H9 (cell line): ENCODE measurements around the gene NGRN. TPM values are rescaled to one million over a fixed set of nuclear protein-coding genes. Genes with fewer than 3 reads are reported as not detected.

Experiments
- DNase-seq: peaks from one replicate; pipeline ENCODE4 v3.0.0-alpha.2; 2017
- H2AFZ ChIP-seq: one replicate; pipeline ENCODE4 v1.6.1; 2013; ENCODE audit warnings: mild to moderate bottlenecking, low read length, control low read depth, moderate library complexity
- H2AK5ac ChIP-seq: 2 replicates; pipeline ENCODE4 v1.6.1; 2013; ENCODE audit warnings: low read length, control low read depth, mixed read lengths; ENCODE audit not compliant: insufficient read length
- H2BK120ac ChIP-seq: one replicate; pipeline ENCODE4 v1.6.1; 2013; ENCODE audit warnings: low read depth, mild to moderate bottlenecking, low read length, control low read depth, inconsistent platforms; ENCODE audit not compliant: poor library complexity, severe bottlenecking
- H2BK12ac ChIP-seq: 2 replicates; pipeline ENCODE4 v1.6.1; 2013; ENCODE audit warnings: low read length, control low read depth, mixed read lengths, low read depth; ENCODE audit not compliant: insufficient read length
- H2BK15ac ChIP-seq: 2 replicates; pipeline ENCODE4 v1.6.1; 2013; ENCODE audit warnings: low read depth, low read length, control low read depth
- H2BK20ac ChIP-seq: one replicate; pipeline ENCODE4 v1.6.1; 2013; ENCODE audit warnings: low read depth, mild to moderate bottlenecking, low read length, control low read depth, inconsistent platforms; ENCODE audit not compliant: poor library complexity, severe bottlenecking
- H2BK5ac ChIP-seq: 2 replicates; pipeline ENCODE4 v1.6.1; 2013; ENCODE audit warnings: low read length, control low read depth, mixed read lengths; ENCODE audit not compliant: insufficient read length
- H3K14ac ChIP-seq: 2 replicates; pipeline ENCODE4 v1.6.1; 2013; ENCODE audit warnings: low read length, control low read depth; ENCODE audit not compliant: insufficient read depth
- H3K18ac ChIP-seq: 2 replicates; pipeline ENCODE4 v1.6.1; 2013; ENCODE audit warnings: low read depth, mild to moderate bottlenecking, mixed read lengths, low read length, control low read depth; ENCODE audit not compliant: insufficient read length
- H3K23ac ChIP-seq: 2 replicates; pipeline ENCODE4 v1.6.1; 2013; ENCODE audit warnings: low read length, control low read depth, mixed read lengths, low read depth; ENCODE audit not compliant: insufficient read length
- H3K23me2 ChIP-seq: 2 replicates; pipeline ENCODE4 v1.6.1; 2013; ENCODE audit warnings: low read depth, mild to moderate bottlenecking, mixed read lengths, low read length, control low read depth; ENCODE audit not compliant: insufficient read length, poor library complexity, severe bottlenecking
- H3K27ac ChIP-seq: 2 replicates; pipeline ENCODE4 v1.5.1; 2013; ENCODE audit warnings: low read length, control low read depth, mixed read lengths, low read depth; ENCODE audit not compliant: insufficient read length
- H3K27me3 ChIP-seq: 2 replicates; pipeline ENCODE4 v1.6.1; 2013; ENCODE audit warnings: low read length, control low read depth, inconsistent platforms; ENCODE audit not compliant: insufficient read depth
- H3K4ac ChIP-seq: 2 replicates; pipeline ENCODE4 v1.6.1; 2013; ENCODE audit warnings: low read depth, mild to moderate bottlenecking, control low read depth, inconsistent platforms, low read length, moderate library complexity
- H3K4me1 ChIP-seq: 2 replicates; pipeline ENCODE4 v1.6.1; 2013; ENCODE audit warnings: low read length, control low read depth, inconsistent platforms; ENCODE audit not compliant: insufficient read depth
- H3K4me2 ChIP-seq: 2 replicates; pipeline ENCODE4 v1.6.1; 2013; ENCODE audit warnings: low read length, control low read depth, mixed read lengths; ENCODE audit not compliant: insufficient read length, insufficient read depth
- H3K56ac ChIP-seq: 2 replicates; pipeline ENCODE4 v1.6.1; 2013; ENCODE audit warnings: low read depth, mild to moderate bottlenecking, mixed read lengths, low read length, control low read depth; ENCODE audit not compliant: insufficient read length
- H3K79me1 ChIP-seq: 2 replicates; pipeline ENCODE4 v1.6.1; 2013; ENCODE audit warnings: low read depth, mild to moderate bottlenecking, moderate library complexity, low read length, control low read depth, inconsistent platforms; ENCODE audit not compliant: insufficient read depth, poor library complexity, severe bottlenecking
- H3K79me2 ChIP-seq: 2 replicates; pipeline ENCODE4 v1.6.1; 2013; ENCODE audit warnings: low read length, control low read depth, inconsistent platforms; ENCODE audit not compliant: insufficient read depth
- H3K9ac ChIP-seq: 2 replicates; pipeline ENCODE4 v1.6.1; 2013; ENCODE audit warnings: low read length, control low read depth, mixed read lengths; ENCODE audit not compliant: insufficient read length; ENCODE audit errors: extremely low read depth
- H3K9me3 ChIP-seq: one replicate; pipeline ENCODE4 v1.6.1; 2013; ENCODE audit warnings: low read depth, low read length, inconsistent platforms; ENCODE audit not compliant: control insufficient read depth
- H3T11ph ChIP-seq: one replicate; pipeline ENCODE4 v1.6.1; 2013; ENCODE audit warnings: mild to moderate bottlenecking, low read length, control low read depth, inconsistent platforms
- H4K20me1 ChIP-seq: one replicate; pipeline ENCODE4 v1.6.1; 2013; ENCODE audit not compliant: control insufficient read depth, insufficient read length, insufficient read depth
- H4K5ac ChIP-seq: 2 replicates; pipeline ENCODE4 v1.6.1; 2013; ENCODE audit warnings: low read depth, mild to moderate bottlenecking, mixed read lengths, low read length, control low read depth; ENCODE audit not compliant: insufficient read length
- H4K8ac ChIP-seq: replicated peaks from 2 replicates; pipeline ENCODE4 v1.6.1; 2013; ENCODE audit warnings: low read length, control low read depth, mixed read lengths, low read depth; ENCODE audit not compliant: insufficient read length
- H4K91ac ChIP-seq: 2 replicates; pipeline ENCODE4 v1.6.1; 2013; ENCODE audit warnings: low read depth, mild to moderate bottlenecking, moderate library complexity, mixed read lengths, low read length, control low read depth; ENCODE audit not compliant: insufficient read length
- H3K27ac Mint-ChIP-seq, 3 experiments: 2 replicates in 2 of 3; 3 replicates in 1 of 3; pipeline ENCODE4 v1.8.0; 2020 to 2021; ENCODE audit warnings: mixed read lengths in 3 of 3, mild to moderate bottlenecking in 1 of 3, moderate library complexity in 1 of 3
- H3K27me3 Mint-ChIP-seq: 2 replicates; pipeline ENCODE4 v1.8.0; 2021; ENCODE audit warnings: low read depth, mild to moderate bottlenecking, moderate library complexity, mixed read lengths
- H3K36me3 Mint-ChIP-seq, 3 experiments: 2 replicates in 2 of 3; 3 replicates in 1 of 3; pipeline ENCODE4 v1.8.0; 2020 to 2021; ENCODE audit warnings: low read depth in 3 of 3, mixed read lengths in 3 of 3; ENCODE audit not compliant: insufficient read depth in 1 of 3
- H3K4me1 Mint-ChIP-seq, 2 experiments: 2 replicates each; pipeline ENCODE4 v1.8.0; 2020; ENCODE audit warnings: mixed read lengths in 2 of 2
- H3K4me3 Mint-ChIP-seq, 2 experiments: 2 replicates in 1 of 2; 3 replicates in 1 of 2; pipeline ENCODE4 v1.8.0; 2020 to 2021; ENCODE audit warnings: mild to moderate bottlenecking in 2 of 2, mixed read lengths in 2 of 2, moderate library complexity in 1 of 2
- H3K9me3 Mint-ChIP-seq, 2 experiments: 2 replicates in 1 of 2; 3 replicates in 1 of 2; pipeline ENCODE4 v1.8.0; 2020; ENCODE audit warnings: mild to moderate bottlenecking in 2 of 2, mixed read lengths in 2 of 2, moderate library complexity in 1 of 2
- CTCF ChIP-seq: fragments of 200-600 bp; sonication (generic); conservative IDR thresholded peaks from 3 replicates; pipeline ENCODE4 v1.8.0; 2021; ENCODE audit warnings: antibody characterized with exemption, mild to moderate bottlenecking
- WGBS: extraction: QIAGEN DNeasy Blood & Tissue Kit; methylation state at CpG from one replicate; pipeline ENCODE4 v1.1.7; 2013; ENCODE audit warnings: missing lambda C conversion rate, low lambda C conversion rate, mixed read lengths; ENCODE audit not compliant: insufficient read length; ENCODE audit errors: extremely low coverage; 5-methylcytosine and 5-hydroxymethylcytosine counted together
- total RNA-seq: library from RNA; stranded (reverse); gene quantifications from 2 replicates; pipeline ENCODE4 v1.2.1, GENCODE V29; 2021

Gene NGRN
- total RNA-seq, 1 experiment from 2014 or later: 79.2 TPM

- Histone ChIP-seq H3K4me2 (no peak overlapping the region), H2BK5ac (no peak overlapping the region), H3K23me2 (no peaks in the 10 kb centered on the region), H3K9me3 (no peaks in the 10 kb centered on the region), H3K79me1 (no peaks in the 10 kb centered on the region), H3K18ac (no peak overlapping the region), H3K79me2 (no peaks in the 10 kb centered on the region), H4K91ac (no peak overlapping the region), H3K27ac (no peak overlapping the region), H2BK15ac (no peak overlapping the region), H3K4me1 (no peaks in the 10 kb centered on the region; the same call in 1 of the 2 replicates), H2BK120ac (no peak overlapping the region), H3K27me3 (no peaks in the 10 kb centered on the region), H3K56ac (no peak overlapping the region), H2BK20ac (no peak overlapping the region), H2BK12ac (no peak overlapping the region), H4K5ac (no peak overlapping the region), H2AK5ac (no peak overlapping the region), H3K23ac (no peak overlapping the region), H3T11ph (no peak overlapping the region), H4K8ac (no peak overlapping the region), H4K20me1 (no peaks in the 10 kb centered on the region), H2AFZ (no peak overlapping the region), H3K14ac (no peak overlapping the region), H3K9ac (no peak overlapping the region), H3K4ac (no peak overlapping the region)
- peak; percentile 49 for DNase-seq
- no peaks in the 10 kb centered on the region for H3K36me3 Mint-ChIP-seq
- H3K9me3 Mint-ChIP-seq: no peaks in the 10 kb centered on the region
- TF ChIP-seq CTCF: no peak
- no peak overlapping the region for H3K4me3 Mint-ChIP-seq
- WGBS: no CpG with 5 or more reads among the region's 16 CpGs
- H3K27me3 Mint-ChIP-seq: no peaks in the 10 kb centered on the region
- H3K27ac Mint-ChIP-seq: no peak overlapping the region; a peak in 1 of 7 replicates
- peaks cover 28 to 29% of the 10 kb centered on the region in 2 experiments for H3K4me1 Mint-ChIP-seq
Observed at GRCh38 chr15:90291679-90292356, 26.3 kb downstream of the NGRN start.
